A673 (cell line): ENCODE results near the gene DOCK6. TPM values are rescaled to one million over a fixed set of nuclear protein-coding genes. Genes with fewer than 3 reads are reported as not detected.
A peak's percentile ranks its signal among the peaks of the same experiment; 100 is the strongest.

Experiments used
- BruUV-seq: library from RNA; stranded (reverse); fragments of 400-500 nt; replicated peaks from 2 replicates; lab custom pipeline; 2021; lab: Mats Ljungman, UMichigan
- CTCF ChIA-PET: fragments of 300-600 bp; sonication (Branson Sonifier 250); formaldehyde crosslinking; loops from one replicate; lab custom pipeline; 2022; ENCODE audit warnings: antibody characterized with exemption; lab: Charles Lee
- POLR2A ChIA-PET: fragments of 300-600 bp; sonication (Branson Sonifier 250); formaldehyde crosslinking; loops from one replicate; lab custom pipeline; 2022; ENCODE audit warnings: antibody characterized with exemption; ENCODE audit not compliant: low non-redundant PET; lab: Charles Lee
- DNase-seq: peaks from one replicate; pipeline ENCODE4 v3.0.0-alpha.2; 2015; ENCODE audit warnings: low spot score
- H3K27ac ChIP-seq: fragments of 200-600 bp; sonication (generic); 2 replicates; pipeline ENCODE4 v1.5.1; 2016; ENCODE audit warnings: mixed run types, low read depth, mild to moderate bottlenecking, mixed read lengths, antibody characterized with exemption, low read length; ENCODE audit not compliant: poor library complexity, severe bottlenecking
- H3K27me3 ChIP-seq: fragments of 200-600 bp; sonication (generic); replicated peaks from 2 replicates; pipeline ENCODE4 v1.6.1; 2017; ENCODE audit warnings: mixed run types, low read depth, mild to moderate bottlenecking, mixed read lengths, antibody characterized with exemption, low read length; ENCODE audit not compliant: insufficient read depth, poor library complexity
- H3K36me3 ChIP-seq: fragments of 200-600 bp; sonication (generic); 2 replicates; pipeline ENCODE4 v1.6.1; 2016; ENCODE audit warnings: mixed run types, mild to moderate bottlenecking, mixed read lengths, antibody characterized with exemption, low read length; ENCODE audit not compliant: insufficient read depth, poor library complexity, severe bottlenecking
- H3K4me1 ChIP-seq: fragments of 200-600 bp; sonication (generic); 2 replicates; pipeline ENCODE4 v1.6.1; 2017; ENCODE audit warnings: mixed run types, mild to moderate bottlenecking, mixed read lengths, antibody characterized with exemption, low read length; ENCODE audit not compliant: insufficient read depth, poor library complexity, severe bottlenecking
- H3K4me3 ChIP-seq: fragments of 200-600 bp; sonication (generic); 2 replicates; pipeline ENCODE4 v1.5.1; 2016; ENCODE audit warnings: low read depth, mixed run types, mild to moderate bottlenecking, mixed read lengths, low read length; ENCODE audit not compliant: poor library complexity, severe bottlenecking
- H3K9me3 ChIP-seq: fragments of 200-600 bp; sonication (generic); 2 replicates; pipeline ENCODE4 v1.6.1; 2016; ENCODE audit warnings: mixed run types, low read depth, mild to moderate bottlenecking, mixed read lengths, antibody characterized with exemption, low read length; ENCODE audit not compliant: poor library complexity, severe bottlenecking
- CTCF ChIP-seq: fragments of 300-800, 200-600 bp; sonication (generic); conservative IDR thresholded peaks from 2 replicates; pipeline ENCODE4 v1.5.1; 2017; ENCODE audit warnings: low read depth, mild to moderate bottlenecking, antibody characterized with exemption, low read length, moderate library complexity, mixed read lengths
- EZH2 ChIP-seq: fragments of 200-600 bp; sonication (generic); IDR thresholded peaks from 2 replicates; pipeline ENCODE4 v1.6.1; 2017; ENCODE audit warnings: borderline replicate concordance, low read depth, mild to moderate bottlenecking, mixed read lengths, antibody characterized with exemption, low read length; ENCODE audit not compliant: poor library complexity, severe bottlenecking
- intact Hi-C: fragments of 100-400 bp; cut with micrococcal nuclease; formaldehyde crosslinking; loops from one replicate; pipeline ENCODE4 v1.10.0; 2022; ENCODE audit not compliant: unreplicated experiment
- total RNA-seq: library from RNA; stranded (reverse); gene quantifications from 2 replicates; pipeline ENCODE4 v1.2.3, GENCODE V29; 2021

The DOCK6 gene
- total RNA-seq, 1 experiment from 2014 or later = 15.6 TPM

- peak overlapping the region; percentile 73 for H3K27ac ChIP-seq
- no TSS peak for BruUV-seq
These were observed 64.2 kb downstream of the DOCK6 start for GRCh38 chr19:11198175-11198534.

DNA sequence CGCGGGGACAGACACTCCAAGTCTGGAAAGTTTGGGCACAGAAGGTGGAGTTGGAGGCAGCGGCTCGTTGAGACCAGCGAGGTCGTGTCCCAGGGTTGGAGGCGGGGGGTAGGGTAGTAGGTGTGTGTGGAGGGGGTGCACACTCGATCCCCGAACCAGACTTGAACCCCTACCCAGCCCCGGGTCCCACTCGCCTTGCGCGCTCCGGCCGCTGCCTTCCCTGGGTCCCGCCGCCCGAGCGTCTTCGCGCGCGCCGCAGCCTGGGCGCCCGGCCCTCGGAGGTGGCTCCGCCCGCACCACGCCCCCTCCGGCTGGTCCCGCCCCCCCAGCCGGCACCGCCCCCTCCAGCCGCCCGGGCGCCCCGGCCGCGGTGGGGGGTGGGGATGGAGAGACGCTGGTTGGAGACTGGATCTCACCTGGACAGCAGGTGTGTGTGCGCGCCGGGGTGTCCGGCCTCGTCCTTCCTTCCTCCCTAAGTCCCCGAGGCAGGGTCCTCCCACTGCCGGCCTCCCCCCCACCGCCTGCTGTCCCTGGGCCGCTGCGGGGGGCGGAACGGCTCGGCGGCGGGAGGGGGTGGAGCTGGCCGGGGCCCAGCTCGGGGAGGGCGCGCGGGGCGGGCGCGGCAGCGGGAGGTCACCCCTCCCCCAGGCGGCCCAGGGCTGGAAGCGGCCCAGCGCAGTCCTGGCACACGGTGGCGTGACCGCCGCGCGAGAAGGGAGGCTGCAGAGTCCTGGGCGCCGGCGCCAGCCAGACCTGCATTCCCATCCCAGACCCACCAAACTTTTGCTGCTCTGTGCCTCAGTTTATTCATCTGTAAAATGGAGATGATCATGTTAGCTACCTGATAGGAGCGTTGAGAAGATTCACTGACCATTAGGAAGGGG is 64.8 kb downstream of the DOCK6 start, which contains the start of gene KANK2:
TSS of gene KANK2 (minus strand) at position 255 of the 884 bp plus-strand sequence. CDS start 3,034 bp downstream, outside the sequence.
- Histone ChIP-seq H3K4me3 (peak within 1 kb of the TSS; percentile 68), H3K36me3 (peaks cover 18% of the 10 kb centered on the region), H3K27me3 (no peaks in the 10 kb centered on the region), H3K4me1 (peaks cover 32% of the 10 kb centered on the region), H3K9me3 (no peaks in the 10 kb centered on the region), H3K27ac (peak within 1 kb of the TSS; percentile 73)
- TF ChIP-seq CTCF (no peak), EZH2 (no peak)
- BruUV-seq = no TSS peak
- ChIA-PET POLR2A (no interaction called here), CTCF (no interaction called here)
- intact Hi-C loops = no loop called here
- DNase-seq = peak; percentile 80

More at GRCh38 chr19:11198175-11198534, 64.2 kb downstream of the DOCK6 start:
- H3K4me3 ChIP-seq = peak overlapping the region; percentile 68
- no peak for TF ChIP-seq EZH2
- no peak for TF ChIP-seq CTCF
- H3K36me3 ChIP-seq = peaks cover 13% of the 10 kb centered on the region
- no peak for DNase-seq
- no peaks in the 10 kb centered on the region for H3K9me3 ChIP-seq
- H3K27me3 ChIP-seq = no peaks in the 10 kb centered on the region
- intact Hi-C loops = no loop called here
- ChIA-PET CTCF (no interaction called here), POLR2A (no interaction called here)
- peaks cover 34% of the 10 kb centered on the region for H3K4me1 ChIP-seq

- intact Hi-C loops = no loop called here
- no peaks in the 10 kb centered on the region for H3K9me3 ChIP-seq
- CTCF ChIA-PET = no interaction called here
- TSS peak; percentile 27 for BruUV-seq
- POLR2A ChIA-PET = no interaction called here
- peaks cover 32% of the 10 kb centered on the region for H3K4me1 ChIP-seq
- H3K27me3 ChIP-seq = no peaks in the 10 kb centered on the region
- H3K36me3 ChIP-seq = peaks cover 24% of the 10 kb centered on the region
- peak overlapping the region; percentile 73 for H3K27ac ChIP-seq
- TF ChIP-seq EZH2 = no peak
- TF ChIP-seq CTCF = no peak
- DNase-seq = peak; percentile 39
- peak overlapping the region; percentile 68 for H3K4me3 ChIP-seq
These were observed 65.7 kb downstream of the DOCK6 start for GRCh38 chr19:11196406-11197287.
